Esophagus (tissue), 2 donors: ENCODE results near the gene MROH7. TPM values are rescaled to one million over a fixed set of nuclear protein-coding genes. Genes with fewer than 3 reads are reported as not detected.

Source experiments
- H3K27ac ChIP-seq, 2 donors: one replicate each; pipeline ENCODE4 v1.5.1; 2013; ENCODE audit warnings: low read depth in 2 of 2, mild to moderate bottlenecking in 2 of 2, inconsistent platforms in 1 of 2, low read length in 1 of 2, moderate library complexity in 1 of 2
- H3K27me3 ChIP-seq, 2 donors: one replicate each; pipeline ENCODE4 v1.6.1; 2013; ENCODE audit warnings: low read length in 2 of 2, control low read depth in 1 of 2, mild to moderate bottlenecking in 1 of 2; ENCODE audit not compliant: insufficient read depth in 2 of 2, control insufficient read depth in 1 of 2
- H3K36me3 ChIP-seq, 2 donors: one replicate each; pipeline ENCODE4 v1.6.1; 2013; ENCODE audit warnings: low read length in 1 of 2; ENCODE audit not compliant: control insufficient read depth in 2 of 2, insufficient read depth in 2 of 2
- H3K4me1 ChIP-seq, 2 donors: one replicate each; pipeline ENCODE4 v1.6.1; 2013; ENCODE audit warnings: low read length in 1 of 2; ENCODE audit not compliant: control insufficient read depth in 2 of 2, insufficient read depth in 2 of 2
- H3K4me3 ChIP-seq, 2 donors: one replicate each; pipeline ENCODE4 v1.5.1; 2013; ENCODE audit warnings: low read length in 2 of 2, mild to moderate bottlenecking in 2 of 2, low read depth in 1 of 2, moderate library complexity in 1 of 2
- H3K9me3 ChIP-seq, 2 donors: one replicate each; pipeline ENCODE4 v1.6.1; 2013; ENCODE audit warnings: mild to moderate bottlenecking in 2 of 2, low read depth in 1 of 2, low read length in 1 of 2, moderate library complexity in 1 of 2; ENCODE audit not compliant: control insufficient read depth in 2 of 2, insufficient read depth in 1 of 2
- WGBS, 2 donors: extraction: QIAGEN DNeasy Blood & Tissue Kit; methylation state at CpG; one replicate each; pipeline ENCODE4 v1.1.7; 2013; 5-methylcytosine and 5-hydroxymethylcytosine counted together
- polyA plus RNA-seq, 2 donors: library from polyadenylated mRNA; stranded (reverse); fragments of 200-250 nt; gene quantifications; one replicate each; pipeline ENCODE4 v1.2.3, GENCODE V29; 2013
- donor health status: healthy with polysubstance abuse.
- donor health status: Bipolar disorder and iron deficiency.

The MROH7 gene
- polyA plus RNA-seq, 2 donors = 0.80 to 2.3 TPM

GRCh38 chr1:54609301-54609921, 32.2 kb upstream of the MROH7 start:
- Histone ChIP-seq H3K27me3 (no peaks in the 10 kb centered on the region), H3K36me3 (peaks cover 0 to 17% of the 10 kb centered on the region in 2 donors), H3K4me1 (peaks cover 0 to 4% of the 10 kb centered on the region in 2 donors)

GRCh38 chr1:54610048-54610447, 31.5 kb upstream of the MROH7 start:
- Histone ChIP-seq H3K36me3 (peaks cover 0 to 17% of the 10 kb centered on the region in 2 donors), H3K9me3 (peaks cover 0 to 4% of the 10 kb centered on the region in 2 donors), H3K27me3 (no peaks in the 10 kb centered on the region), H3K4me1 (peaks cover 0 to under 1% of the 10 kb centered on the region in 2 donors), H3K4me3 (no peak overlapping the region), H3K27ac (no peak overlapping the region)
- WGBS, 2 donors = 76 to 78% methylated on average over 6 of the region's 6 CpGs

More at GRCh38 chr1:54609301-54609921, 32.2 kb upstream of the MROH7 start:
- Histone ChIP-seq H3K27ac (no peak overlapping the region), H3K9me3 (peaks cover 0 to 4% of the 10 kb centered on the region in 2 donors), H3K4me3 (no peak overlapping the region)
- 78 to 81% methylated on average over 15 to 16 of the region's 16 CpGs for WGBS, 2 donors

- Histone ChIP-seq H3K36me3 (peaks cover 0 to 17% of the 10 kb centered on the region in 2 donors), H3K4me3 (no peak overlapping the region), H3K27ac (no peak overlapping the region), H3K4me1 (peaks cover 0 to 8% of the 10 kb centered on the region in 2 donors), H3K27me3 (no peaks in the 10 kb centered on the region), H3K9me3 (peaks cover 0 to 4% of the 10 kb centered on the region in 2 donors)
- 94 to 96% methylated on average over 18 of the region's 18 CpGs for WGBS, 2 donors
Measured at GRCh38 chr1:54610601-54611580, 30.7 kb upstream of the MROH7 start.

GRCh38 chr1:54611621-54612020, 30.0 kb upstream of the MROH7 start:
- H3K36me3 ChIP-seq = peaks cover 0 to 13% of the 10 kb centered on the region in 2 donors
- H3K27ac ChIP-seq = no peak overlapping the region
- no peaks in the 10 kb centered on the region for H3K27me3 ChIP-seq
- WGBS, 2 donors = 89 to 91% methylated on average over 8 of the region's 8 CpGs
- H3K9me3 ChIP-seq = peaks cover 0 to 4% of the 10 kb centered on the region in 2 donors
- H3K4me3 ChIP-seq = no peak overlapping the region
- H3K4me1 ChIP-seq = peaks cover 0 to 8% of the 10 kb centered on the region in 2 donors

GRCh38 chr1:54614024-54614423, 27.6 kb upstream of the MROH7 start:
- H3K27ac ChIP-seq = no peak overlapping the region
- peaks cover 0 to 4% of the 10 kb centered on the region in 2 donors for H3K9me3 ChIP-seq
- H3K27me3 ChIP-seq = no peaks in the 10 kb centered on the region
- peaks cover 0 to 8% of the 10 kb centered on the region in 2 donors for H3K4me1 ChIP-seq
- peaks cover 0 to 5% of the 10 kb centered on the region in 2 donors for H3K36me3 ChIP-seq
- H3K4me3 ChIP-seq = no peak overlapping the region
- 64 to 68% methylated on average over 2 of the region's 2 CpGs for WGBS, 2 donors

- Histone ChIP-seq H3K27ac (no peak overlapping the region), H3K4me1 (peaks cover 0 to 8% of the 10 kb centered on the region in 2 donors), H3K36me3 (peaks cover 0 to 5% of the 10 kb centered on the region in 2 donors), H3K4me3 (no peak overlapping the region), H3K27me3 (no peaks in the 10 kb centered on the region), H3K9me3 (peaks cover 0 to 4% of the 10 kb centered on the region in 2 donors)
- WGBS, 2 donors = 75 to 81% methylated on average over 8 of the region's 8 CpGs
Measured at GRCh38 chr1:54614563-54614962, 27.0 kb upstream of the MROH7 start.

- Histone ChIP-seq H3K36me3 (no peaks in the 10 kb centered on the region), H3K9me3 (no peaks in the 10 kb centered on the region), H3K27me3 (no peaks in the 10 kb centered on the region), H3K4me3 (no peak overlapping the region), H3K4me1 (peaks cover 0 to 8% of the 10 kb centered on the region in 2 donors), H3K27ac (no peak overlapping the region)
- 37 to 49% methylated on average over 13 of the region's 13 CpGs for WGBS, 2 donors
Measured at GRCh38 chr1:54615531-54616279, 25.9 kb upstream of the MROH7 start.

- Histone ChIP-seq H3K9me3 (no peaks in the 10 kb centered on the region), H3K27me3 (no peaks in the 10 kb centered on the region), H3K4me3 (no peak overlapping the region), H3K27ac (no peak overlapping the region), H3K4me1 (peaks cover 0 to 8% of the 10 kb centered on the region in 2 donors), H3K36me3 (no peaks in the 10 kb centered on the region)
- 84 to 85% methylated on average over 8 of the region's 8 CpGs for WGBS, 2 donors
Measured at GRCh38 chr1:54619749-54620148, 21.8 kb upstream of the MROH7 start.
